ENCODE measurements around the gene OR4M1.
"Not testable (repeated sequence)": the region's sequence is repeated elsewhere in the genome, so short reads cannot be mapped to it uniquely, and the experiment has no call there.

OR4M1 gene, protein sequence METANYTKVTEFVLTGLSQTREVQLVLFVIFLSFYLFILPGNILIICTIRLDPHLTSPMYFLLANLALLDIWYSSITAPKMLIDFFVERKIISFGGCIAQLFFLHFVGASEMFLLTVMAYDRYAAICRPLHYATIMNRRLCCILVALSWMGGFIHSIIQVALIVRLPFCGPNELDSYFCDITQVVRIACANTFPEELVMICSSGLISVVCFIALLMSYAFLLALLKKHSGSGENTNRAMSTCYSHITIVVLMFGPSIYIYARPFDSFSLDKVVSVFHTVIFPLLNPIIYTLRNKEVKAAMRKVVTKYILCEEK

DNA sequence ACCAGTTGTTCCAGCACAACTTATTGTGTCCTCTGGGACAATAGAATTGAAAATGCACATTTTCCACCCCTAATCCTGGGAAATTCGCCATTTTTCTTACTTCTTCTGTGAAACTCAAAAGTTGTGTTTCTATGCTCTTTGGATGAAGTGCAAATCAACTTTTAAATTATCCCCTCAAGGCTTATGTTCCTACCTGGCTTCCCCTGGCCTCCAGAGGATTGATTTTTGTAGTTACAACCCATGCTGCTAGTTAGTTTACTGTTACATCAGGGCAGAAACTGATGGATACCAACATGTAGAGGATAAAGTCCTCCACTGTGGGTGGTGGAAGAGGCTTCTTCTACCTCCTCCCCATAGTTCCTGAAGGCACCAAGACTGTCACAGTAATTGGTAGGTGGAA, at the start of gene OR4M1:
Gene OR4M1 (plus strand): TSS at position 301 of the 400 bp plus-strand sequence. CDS start 6,819 bp downstream, outside the sequence.
- DNase-seq (ENCODE audit: extremely low spot score); POLR2A ChIA-PET; CTCF ChIA-PET: not testable (repeated sequence)

DNA sequence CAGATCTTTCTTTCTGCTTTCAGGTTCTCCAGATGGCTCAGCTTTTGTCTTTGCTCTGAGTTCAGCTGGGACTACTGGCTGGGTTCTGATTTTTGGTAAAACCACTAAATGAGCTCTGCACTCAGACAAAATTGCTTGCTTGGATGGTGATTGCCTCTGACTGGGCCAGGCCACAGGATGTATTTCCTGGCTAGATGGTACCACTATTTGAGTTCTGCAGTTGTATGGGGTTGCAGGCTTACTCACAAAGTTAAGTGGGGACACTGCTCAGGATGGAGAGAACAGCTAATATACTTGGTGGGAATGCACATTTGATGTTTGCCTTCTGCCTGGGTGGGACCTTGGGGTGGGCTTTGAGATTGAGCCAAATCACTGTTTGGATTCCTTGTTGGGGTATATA, 43.9 kb upstream of the OR4M1 start:
- ChIA-PET POLR2A (no interaction called here), CTCF (no interaction called here)
- TF ChIP-seq, protein P1, sequence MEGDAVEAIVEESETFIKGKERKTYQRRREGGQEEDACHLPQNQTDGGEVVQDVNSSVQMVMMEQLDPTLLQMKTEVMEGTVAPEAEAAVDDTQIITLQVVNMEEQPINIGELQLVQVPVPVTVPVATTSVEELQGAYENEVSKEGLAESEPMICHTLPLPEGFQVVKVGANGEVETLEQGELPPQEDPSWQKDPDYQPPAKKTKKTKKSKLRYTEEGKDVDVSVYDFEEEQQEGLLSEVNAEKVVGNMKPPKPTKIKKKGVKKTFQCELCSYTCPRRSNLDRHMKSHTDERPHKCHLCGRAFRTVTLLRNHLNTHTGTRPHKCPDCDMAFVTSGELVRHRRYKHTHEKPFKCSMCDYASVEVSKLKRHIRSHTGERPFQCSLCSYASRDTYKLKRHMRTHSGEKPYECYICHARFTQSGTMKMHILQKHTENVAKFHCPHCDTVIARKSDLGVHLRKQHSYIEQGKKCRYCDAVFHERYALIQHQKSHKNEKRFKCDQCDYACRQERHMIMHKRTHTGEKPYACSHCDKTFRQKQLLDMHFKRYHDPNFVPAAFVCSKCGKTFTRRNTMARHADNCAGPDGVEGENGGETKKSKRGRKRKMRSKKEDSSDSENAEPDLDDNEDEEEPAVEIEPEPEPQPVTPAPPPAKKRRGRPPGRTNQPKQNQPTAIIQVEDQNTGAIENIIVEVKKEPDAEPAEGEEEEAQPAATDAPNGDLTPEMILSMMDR (IDR thresholded peaks at IDR 0.05; ENCODE audit: control extremely low read depth, extremely low read depth, low read depth, missing control alignments): no peak
- DNase-seq (ENCODE audit: extremely low spot score): no peak

DNA sequence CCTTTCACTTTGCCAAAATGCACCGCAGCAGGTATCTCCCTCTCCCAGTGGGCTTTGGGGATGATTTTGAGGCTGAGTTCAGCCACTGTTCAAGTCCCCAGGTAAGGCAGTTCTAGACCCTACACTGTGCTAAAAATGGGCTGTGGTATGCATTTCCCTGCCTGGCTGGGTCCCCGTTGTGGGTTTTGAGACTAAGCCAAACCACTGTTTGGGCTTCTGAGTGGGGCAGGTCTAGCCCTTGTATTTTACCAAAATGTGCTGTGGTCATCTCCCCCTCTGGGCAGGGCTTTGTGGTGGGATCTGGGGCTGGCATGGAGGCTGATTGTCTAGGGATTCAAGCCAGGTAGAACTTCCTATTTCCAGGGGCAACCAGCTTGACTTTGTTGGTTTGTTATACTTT, 43.5 kb upstream of the OR4M1 start:
- DNase-seq (ENCODE audit: extremely low spot score): no peak
- CTCF ChIA-PET: no interaction called here
- TF ChIP-seq, protein P1 (IDR thresholded peaks at IDR 0.05; ENCODE audit: control extremely low read depth, extremely low read depth, low read depth, missing control alignments): no peak
- POLR2A ChIA-PET: no interaction called here

DNA sequence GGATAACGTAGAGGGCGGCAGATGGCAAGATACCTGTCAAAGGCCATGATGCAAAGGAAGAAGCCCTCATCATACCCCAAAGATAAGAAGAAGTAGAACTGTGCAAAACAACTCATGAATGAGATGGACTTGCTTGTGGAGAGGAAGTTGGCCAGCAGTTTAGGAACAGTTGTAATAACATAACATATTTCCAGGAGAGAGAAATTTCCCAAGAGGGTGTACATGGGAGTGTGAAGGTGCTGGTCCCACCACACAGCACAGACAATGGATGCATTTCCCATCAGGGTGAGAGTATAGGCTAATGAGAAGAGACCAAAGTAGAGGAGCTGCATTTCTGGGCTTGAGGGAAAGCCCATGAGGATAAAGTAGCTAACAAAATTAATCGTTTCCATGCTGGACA, 39.4 kb upstream of the OR4M1 start:
- CTCF ChIA-PET, POLR2A ChIA-PET: not testable (repeated sequence)

DNA sequence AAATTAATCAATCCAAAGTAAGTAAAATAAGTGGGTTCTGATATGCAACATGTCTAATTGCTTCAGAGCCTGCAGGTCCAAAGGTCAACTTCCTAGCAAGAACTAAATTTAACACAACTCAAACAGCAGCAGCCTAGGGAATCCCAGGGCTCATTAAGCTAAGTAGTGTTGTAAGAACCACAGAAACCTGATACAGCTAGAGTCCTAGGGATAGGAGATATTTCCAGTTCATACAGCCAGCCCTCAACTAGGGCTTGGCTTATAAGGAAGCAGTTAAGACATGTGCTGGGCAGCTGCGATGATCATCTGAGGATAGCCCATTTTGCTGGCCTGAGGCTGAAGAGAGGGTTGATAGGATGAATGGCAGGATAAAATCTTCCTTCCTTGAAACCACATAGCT, 30.0 kb upstream of the OR4M1 start, which contains the start of gene OR4Q3:
Gene OR4Q3 (plus strand): TSS at position 316 of the 400 bp plus-strand sequence.
- DNase-seq (ENCODE audit: extremely low spot score): no peak
- CTCF ChIA-PET: no interaction called here

More for the DNA sequence above, 39.4 kb upstream of the OR4M1 start:
- DNase-seq (ENCODE audit: extremely low spot score): not testable (repeated sequence)

DNA sequence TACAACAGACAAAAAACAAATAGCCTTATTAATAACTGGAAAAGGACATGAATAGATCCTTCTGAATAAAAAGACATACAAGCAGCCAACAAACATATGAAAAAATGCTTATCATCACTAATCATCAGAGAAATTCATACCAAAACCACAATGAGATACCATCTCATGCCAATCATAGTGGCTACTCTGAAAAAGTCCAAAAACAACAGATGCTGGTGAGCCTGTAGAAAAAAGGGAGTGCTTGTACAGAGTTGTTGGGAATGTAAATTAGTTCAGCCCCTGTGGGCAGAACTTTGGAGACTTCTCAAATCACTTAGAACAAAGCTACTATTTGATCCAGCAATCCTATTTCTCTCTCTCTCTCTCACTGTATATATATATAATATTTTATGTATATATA, 21.0 kb upstream of the OR4M1 start:
- CTCF ChIA-PET; DNase-seq (ENCODE audit: extremely low spot score); POLR2A ChIA-PET: not testable (repeated sequence)

More for the DNA sequence above, 30.0 kb upstream of the OR4M1 start, which contains the start of gene OR4Q3:
- POLR2A ChIA-PET: no interaction called here
- TF ChIP-seq, protein P1 (IDR thresholded peaks at IDR 0.05; ENCODE audit: control extremely low read depth, extremely low read depth, low read depth, missing control alignments): no peak

DNA sequence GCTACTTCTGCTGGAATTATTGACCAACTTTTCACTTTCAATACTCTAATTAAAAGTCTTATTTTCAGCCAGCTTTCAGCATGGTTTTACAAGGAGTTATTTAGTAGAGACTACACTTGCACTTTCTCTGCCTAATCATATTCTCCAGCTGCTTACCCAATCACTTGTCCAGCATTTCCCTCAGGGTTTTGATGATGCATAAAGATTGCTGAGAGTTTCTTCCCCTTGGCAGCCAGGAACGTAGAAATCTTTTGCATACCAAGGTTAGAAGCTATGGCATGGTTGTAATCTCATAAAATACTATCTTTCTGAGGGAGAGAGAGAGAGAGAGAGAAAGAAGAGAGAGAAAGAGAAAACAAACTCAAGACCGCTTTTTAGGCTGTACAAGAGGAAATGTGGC, 19.1 kb upstream of the OR4M1 start:
- TF ChIP-seq, protein P1 (IDR thresholded peaks at IDR 0.05; ENCODE audit: control extremely low read depth, extremely low read depth, low read depth, missing control alignments): no peak
- CTCF ChIA-PET: no interaction called here
- DNase-seq (ENCODE audit: extremely low spot score): no peak
- POLR2A ChIA-PET: no interaction called here

DNA sequence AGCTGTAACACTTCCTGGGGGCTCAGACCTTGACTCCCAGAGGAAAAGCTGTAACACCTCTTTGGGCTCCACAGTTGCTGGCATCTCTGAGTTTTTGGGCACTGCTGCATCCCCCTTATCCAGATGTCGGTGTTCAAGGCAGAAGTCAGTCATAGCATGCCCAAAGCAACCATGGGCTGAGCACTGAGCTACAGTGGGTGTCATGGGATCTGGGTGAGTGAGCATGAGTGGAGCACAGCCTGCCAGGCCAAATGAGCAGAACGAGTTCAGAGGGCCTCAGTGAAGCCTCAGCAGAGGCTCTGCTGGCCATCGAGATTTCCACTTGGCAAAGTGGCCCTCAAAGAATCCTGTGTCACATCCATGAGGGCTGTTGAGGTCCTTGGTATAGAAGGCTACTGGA, 1.8 kb upstream of the OR4M1 start:
- CTCF ChIA-PET; DNase-seq (ENCODE audit: extremely low spot score); POLR2A ChIA-PET: not testable (repeated sequence)

DNA sequence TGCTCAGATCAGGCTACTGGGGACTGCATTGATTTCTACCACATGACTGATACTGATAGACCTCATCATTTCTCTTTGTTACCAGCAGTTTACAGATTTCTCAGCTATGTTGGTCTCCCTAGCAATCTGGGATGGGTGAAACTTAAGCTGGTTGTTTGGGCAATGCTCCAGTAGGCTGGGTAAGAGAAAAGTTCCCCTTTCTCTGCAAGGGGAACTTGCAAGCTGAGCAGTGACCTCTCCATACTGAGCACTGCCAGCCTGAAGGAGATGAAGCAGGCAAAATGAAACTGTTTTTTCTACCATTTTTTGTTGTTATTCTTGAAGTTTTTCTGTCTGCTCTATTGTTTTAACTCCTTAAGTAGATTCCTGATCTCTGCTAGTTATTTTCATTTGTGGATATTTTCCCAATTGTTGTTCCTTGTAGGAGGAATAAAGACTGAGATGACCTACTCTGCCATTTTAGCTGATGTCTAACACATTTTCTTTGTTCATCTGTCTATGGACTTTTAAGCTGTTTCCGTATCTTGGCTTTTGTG, 1.3 kb upstream of the OR4M1 start:
- CTCF ChIA-PET: no interaction called here
- TF ChIP-seq, protein P1 (IDR thresholded peaks at IDR 0.05; ENCODE audit: control extremely low read depth, extremely low read depth, low read depth, missing control alignments): no peak
- POLR2A ChIA-PET: no interaction called here
- DNase-seq (ENCODE audit: extremely low spot score): no peak

DNA sequence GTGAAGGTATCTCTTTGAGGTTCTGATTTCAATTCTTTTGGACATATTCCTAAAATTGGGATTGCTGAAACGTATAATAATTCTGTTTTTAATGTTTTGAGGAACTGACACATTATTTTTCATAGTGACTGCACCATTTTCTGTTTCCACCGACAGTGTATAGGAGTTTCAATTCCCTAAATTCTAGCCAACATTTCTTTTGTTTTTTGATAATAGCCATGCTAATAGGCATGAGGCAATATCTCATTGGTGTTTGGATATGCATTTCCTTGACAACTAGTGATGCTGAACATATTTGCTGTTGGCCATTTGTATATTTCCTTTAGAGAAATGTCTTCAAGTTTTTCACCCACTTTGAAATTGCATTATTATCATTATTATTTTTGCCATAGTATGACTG, 850 bp upstream of the OR4M1 start:
- CTCF ChIA-PET; POLR2A ChIA-PET; DNase-seq (ENCODE audit: extremely low spot score): not testable (repeated sequence)
